Kidney glomerular epithelial cell (primary cell): Measurements from ENCODE around the gene ZNF740.
"Not testable (repeated sequence)": the region's sequence is repeated elsewhere in the genome, so short reads cannot be mapped to it uniquely, and the experiment has no call there.

Source experiments
- DNase-seq: peaks from one replicate; lab custom pipeline; 2025; lab: John Stamatoyannopoulos, UW

ZNF740 gene

DNA sequence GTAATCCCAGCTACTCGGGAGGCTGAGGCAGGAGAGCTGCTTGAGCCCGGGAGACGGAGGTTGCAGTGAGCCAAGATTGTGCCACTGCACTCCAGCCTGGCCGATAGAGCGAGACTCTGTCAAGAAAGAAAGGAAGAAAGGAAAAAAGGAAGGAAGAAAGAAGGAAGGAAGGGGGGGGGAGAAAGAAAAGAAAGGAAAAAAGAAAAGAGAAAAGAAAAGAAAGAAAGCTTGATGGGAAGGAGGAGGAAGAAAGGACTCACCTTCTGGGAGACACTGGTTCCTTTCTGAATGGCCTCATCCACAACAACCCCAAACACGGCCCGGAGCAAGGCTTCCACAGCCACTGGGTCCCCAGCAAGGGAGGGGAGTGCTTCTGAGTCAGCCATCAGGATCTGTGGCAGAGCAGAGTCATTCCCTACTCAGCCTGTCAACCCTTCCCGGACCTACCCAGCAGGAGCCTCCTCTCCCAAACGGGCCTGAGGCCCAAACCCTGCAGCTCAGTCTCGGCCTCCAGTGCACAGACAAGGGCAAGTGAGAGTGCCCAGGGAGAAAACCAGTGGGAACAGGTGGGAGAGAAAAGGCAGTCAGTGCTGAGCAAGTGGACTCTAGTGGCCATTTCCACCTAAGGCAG is 7.3 kb upstream of the ZNF740 start:
- DNase-seq: no peak

GRCh38 chr12:53174881-53175491 is 5.5 kb upstream of the ZNF740 start:
- DNase-seq: peak; percentile 16

DNA sequence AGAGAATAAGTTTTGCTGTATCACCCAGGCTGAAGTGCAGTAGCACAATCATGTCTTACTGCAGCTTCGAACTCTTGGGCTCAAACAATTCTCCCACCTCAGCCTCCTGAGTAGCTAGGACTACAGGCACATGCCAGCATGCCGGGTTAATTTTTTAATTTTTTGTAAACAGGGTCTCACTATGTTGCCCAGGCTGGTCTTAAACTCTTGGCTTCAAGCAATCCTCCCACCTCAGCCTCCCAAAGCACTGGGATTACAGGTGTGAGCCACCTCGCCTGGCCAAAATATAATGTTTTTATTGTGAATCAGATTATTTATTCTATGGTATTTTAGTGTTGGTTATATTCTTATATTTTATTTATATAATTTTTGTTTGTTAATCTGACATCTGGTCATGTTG is 3.8 kb upstream of the ZNF740 start:
- no peak for DNase-seq

- not testable (repeated sequence) for DNase-seq
Observed at GRCh38 chr12:53177447-53177846, 3.1 kb upstream of the ZNF740 start.

DNA sequence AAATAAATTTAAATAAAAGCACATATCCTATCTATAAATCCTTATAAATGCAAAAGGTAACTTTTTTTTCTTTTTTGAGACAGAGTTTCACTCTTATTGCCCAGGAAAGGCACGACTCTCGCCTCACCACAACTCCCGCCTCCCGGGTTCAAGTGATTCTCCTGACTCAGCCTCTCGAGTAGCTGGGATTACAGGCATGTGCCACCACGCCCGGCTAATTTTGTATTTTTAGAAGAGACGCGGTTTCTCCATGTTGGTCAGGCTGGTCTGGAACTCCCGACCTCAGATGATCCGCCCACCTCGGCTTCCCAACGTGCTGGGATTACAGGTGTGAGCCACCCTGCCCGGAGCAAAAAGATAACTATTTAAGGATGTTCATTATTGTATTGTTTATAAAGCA is 1.7 kb upstream of the ZNF740 start:
- DNase-seq: not testable (repeated sequence)

- no peak for DNase-seq
Observed at GRCh38 chr12:53179687-53180219, 769 bp upstream of the ZNF740 start.

GRCh38 chr12:53180931-53181645 is 566 bp downstream of the ZNF740 start:
- DNase-seq: peak; percentile 36

GRCh38 chr12:53181935-53182334 is 1.4 kb downstream of the ZNF740 start:
- DNase-seq: no peak

DNA sequence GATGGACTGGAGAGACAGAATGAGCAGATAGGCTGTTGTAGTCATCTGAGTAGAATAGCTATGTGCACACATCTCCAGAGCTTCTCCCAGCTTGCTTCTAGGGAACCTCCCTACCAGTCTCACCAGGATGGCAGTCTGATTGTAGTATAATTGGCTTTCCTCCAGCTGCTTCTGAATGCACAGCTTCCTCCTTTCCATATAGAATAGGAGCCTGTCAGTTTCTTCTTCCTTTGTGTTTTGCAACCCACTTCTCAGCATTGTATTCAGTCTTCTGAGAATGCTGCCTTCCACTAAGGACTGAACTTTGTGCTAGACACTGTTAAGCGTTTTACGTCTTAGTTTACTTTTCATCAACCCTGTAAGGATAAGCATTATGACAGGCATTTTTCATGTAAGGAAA is 2.4 kb downstream of the ZNF740 start:
- DNase-seq: no peak

GRCh38 chr12:53184828-53185227 is 4.3 kb downstream of the ZNF740 start:
- no peak for DNase-seq

DNA sequence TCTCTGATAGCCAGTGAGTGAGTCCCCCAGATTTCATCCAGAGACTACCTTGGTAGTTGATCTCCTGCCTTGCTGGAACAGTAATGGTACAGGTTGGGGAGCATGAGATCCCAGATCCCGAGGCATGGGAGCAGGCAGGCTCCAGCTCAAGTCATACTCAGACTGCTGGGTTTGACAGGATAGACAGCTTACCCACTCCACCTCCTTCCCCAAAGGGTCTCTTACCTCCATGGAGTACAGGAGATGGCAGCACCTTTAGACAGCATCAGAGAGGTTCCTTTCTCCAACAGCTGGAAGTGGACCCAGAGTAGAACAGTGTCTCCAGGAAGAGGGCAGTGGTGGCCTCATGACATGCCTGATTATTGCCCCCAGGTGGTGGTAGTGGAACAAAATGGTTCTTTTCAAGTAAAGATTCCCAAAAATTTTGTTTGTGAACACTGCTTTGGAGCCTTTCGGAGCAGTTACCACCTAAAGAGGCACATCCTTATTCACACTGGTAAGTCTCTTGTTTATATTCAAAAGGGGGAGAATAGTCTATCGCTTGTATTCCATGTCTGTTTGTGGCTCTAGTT is 5.1 kb downstream of the ZNF740 start:
- no peak for DNase-seq

DNA sequence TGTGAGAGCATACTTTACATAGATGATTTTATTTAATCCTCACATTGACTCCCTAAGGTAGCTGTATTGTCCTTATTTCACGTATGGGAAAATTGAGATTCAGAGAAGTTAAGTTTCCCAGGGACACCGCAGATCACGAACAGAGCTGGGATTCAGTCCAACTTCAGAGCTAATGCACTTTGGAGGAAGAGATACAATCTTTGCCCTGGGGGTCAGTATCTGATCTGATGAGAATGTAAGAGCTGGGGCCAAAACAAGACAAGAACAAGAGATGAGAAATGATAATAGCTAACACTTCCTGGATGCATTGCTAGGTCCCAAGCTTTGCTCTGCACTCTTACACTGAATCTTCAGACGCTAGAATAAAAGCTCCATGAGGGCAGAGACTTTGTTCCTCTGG is 6.2 kb downstream of the ZNF740 start:
- no peak for DNase-seq

- no peak for DNase-seq
Observed at GRCh38 chr12:53187145-53187899, 6.8 kb downstream of the ZNF740 start.

DNA sequence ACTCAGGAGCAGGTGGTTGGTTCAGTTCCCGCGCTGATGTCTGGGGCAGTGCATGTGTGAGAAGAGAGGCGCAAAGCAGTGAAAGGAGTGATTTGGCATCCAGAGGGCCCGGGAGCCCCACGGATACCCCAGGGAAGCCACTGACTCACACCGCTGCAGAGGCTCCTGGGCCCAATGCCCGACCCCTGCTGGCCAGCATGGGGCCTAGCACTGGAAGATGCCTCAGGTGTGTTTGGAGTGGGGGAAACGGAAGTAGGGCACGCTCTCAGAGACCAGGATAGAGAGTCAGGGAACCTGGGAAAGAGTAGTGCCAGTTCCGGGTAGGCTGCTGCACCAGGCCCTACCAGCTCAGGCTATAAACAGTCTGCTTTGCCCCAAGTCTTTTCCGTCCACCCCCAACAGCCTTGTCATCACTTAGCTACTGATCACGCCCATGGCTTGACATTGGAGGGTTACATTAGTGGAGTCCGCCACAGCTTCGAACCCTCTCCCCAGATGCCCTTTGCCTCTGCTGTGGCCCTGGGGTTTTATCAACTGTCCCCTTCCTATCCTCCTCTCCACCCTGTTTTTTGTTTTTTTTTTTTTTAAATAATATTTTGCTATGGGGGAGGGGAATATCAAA is 9.7 kb downstream of the ZNF740 start:
- peak; percentile 29 for DNase-seq

DNA sequence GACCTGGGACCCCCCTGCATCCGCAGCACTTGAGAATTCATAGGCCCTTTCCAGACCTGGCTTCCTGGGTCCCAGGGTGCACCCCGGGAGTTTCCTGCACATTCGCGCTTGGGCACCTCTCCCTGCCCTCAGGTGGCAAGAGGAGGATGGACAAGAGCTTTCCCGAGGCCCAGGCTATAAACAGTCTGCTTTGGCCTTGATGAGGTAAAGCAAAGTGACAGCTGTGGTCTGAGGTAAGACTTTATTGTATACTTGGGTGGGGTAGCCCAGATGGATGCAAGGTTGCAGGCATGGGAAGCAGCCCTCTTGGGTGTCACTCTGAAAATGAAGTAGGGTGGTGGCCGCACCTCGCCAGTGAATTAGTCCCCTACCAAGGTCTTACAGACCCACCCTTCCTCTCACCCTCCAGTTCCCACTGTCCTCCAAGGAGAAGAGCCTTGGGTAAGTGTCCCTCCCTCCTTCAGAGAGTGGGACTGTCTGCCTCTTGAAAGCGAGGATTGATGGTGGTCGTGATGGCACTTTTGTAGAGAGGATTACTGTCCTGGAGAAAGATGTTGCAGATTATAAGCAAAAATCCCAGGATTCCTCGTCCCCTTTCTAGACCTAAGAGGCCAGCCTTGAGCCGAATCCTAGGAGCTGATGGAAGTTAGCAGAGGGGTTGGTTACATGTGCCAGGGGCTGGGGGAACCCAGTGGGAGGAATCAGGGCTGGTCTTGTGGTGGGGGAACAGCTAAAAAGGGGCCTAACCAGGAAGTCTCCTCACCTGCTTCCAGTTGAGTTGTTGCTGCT is 10.8 kb downstream of the ZNF740 start:
- no peak for DNase-seq

- no peak for DNase-seq
Observed at GRCh38 chr12:53191885-53192530, 11.5 kb downstream of the ZNF740 start.

DNA sequence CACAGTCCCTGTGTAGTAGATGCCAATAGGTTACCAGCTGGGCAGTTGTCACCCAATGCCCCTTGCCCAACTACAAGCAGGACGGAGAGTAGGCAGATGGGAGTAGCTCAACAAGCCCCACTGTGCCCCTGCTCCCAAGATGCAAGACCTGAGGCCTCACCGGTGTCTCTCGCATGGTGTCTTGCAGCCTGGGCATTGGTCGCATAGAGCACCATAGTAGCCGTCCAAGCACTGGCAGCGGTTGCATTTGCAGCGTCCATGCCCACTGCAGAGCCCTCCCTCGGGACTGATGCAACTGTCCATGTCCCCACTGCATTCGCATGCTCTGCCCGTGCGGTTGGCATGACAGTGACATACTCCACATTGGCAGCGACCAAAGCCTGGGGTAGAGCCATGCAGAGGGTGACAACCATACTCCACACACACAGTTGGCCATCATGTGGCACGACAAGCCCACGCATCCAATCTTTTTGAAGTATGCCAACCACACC is 12.1 kb downstream of the ZNF740 start:
- no peak for DNase-seq

DNA sequence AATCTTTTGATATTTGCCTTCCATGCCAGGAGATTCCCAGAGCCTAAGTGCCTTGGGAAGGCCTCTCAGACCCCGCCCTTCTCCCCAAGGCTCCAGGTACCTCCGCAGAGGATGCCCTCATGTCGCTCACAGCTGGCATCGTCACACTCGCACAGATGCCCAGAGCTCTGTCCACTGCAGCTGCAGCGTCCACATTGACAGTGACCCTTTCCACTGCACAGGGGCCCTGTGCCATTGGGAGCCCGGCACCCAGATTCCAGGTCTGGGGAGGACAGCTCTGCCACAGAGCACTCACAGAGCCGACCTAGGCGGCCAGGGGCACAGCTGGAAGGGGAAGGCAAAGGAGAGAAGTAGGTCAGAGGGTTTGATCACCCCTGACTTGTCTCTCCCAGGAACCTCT is 12.5 kb downstream of the ZNF740 start:
- DNase-seq: no peak

DNA sequence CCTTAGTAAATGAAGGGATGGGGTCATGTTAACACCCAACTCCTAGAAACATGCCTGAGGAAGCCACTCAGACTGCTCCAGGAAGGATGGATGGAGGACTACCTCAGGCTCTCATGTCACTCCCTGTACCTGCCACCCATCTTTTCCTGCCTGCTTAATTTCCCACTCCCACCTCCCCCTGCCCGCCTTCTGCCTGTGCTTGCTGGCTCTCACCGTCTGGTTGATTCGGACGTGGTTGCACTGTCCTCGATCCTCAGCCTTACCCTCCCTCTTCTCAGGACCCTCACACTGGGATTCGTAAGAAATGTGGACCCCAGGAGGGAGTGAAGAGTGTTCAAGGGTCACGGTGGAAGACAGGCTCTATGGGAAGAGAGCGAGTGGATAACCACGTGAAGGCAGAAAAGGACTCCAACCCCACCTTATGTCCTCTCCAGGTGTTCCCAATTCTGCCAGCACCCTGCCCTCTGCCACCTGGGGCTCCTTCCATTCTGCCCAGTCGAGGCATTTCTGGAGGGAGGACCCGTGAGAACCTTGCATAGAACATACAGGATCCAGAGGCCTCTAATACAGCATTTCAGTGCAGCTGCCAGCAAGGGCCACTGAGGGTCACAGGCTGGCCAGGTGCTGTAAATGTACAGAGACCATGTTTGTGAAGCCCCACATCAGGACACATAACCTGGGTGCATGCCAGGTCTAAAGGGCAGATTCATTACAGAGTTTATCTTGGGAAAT is 13.6 kb downstream of the ZNF740 start:
- no peak for DNase-seq
